ENCODE data around the gene SLC23A2. TPM values are rescaled to one million over a fixed set of nuclear protein-coding genes. Genes with fewer than 3 reads are reported as not detected.

The SLC23A2 gene
- total and polyA plus RNA-seq, 12 donors: 51.0 to 294 (median 145) TPM

GRCh38 chr20:4840801-4841200 lies 160.5 kb downstream of the SLC23A2 start:
- TF ChIP-seq, protein P1, sequence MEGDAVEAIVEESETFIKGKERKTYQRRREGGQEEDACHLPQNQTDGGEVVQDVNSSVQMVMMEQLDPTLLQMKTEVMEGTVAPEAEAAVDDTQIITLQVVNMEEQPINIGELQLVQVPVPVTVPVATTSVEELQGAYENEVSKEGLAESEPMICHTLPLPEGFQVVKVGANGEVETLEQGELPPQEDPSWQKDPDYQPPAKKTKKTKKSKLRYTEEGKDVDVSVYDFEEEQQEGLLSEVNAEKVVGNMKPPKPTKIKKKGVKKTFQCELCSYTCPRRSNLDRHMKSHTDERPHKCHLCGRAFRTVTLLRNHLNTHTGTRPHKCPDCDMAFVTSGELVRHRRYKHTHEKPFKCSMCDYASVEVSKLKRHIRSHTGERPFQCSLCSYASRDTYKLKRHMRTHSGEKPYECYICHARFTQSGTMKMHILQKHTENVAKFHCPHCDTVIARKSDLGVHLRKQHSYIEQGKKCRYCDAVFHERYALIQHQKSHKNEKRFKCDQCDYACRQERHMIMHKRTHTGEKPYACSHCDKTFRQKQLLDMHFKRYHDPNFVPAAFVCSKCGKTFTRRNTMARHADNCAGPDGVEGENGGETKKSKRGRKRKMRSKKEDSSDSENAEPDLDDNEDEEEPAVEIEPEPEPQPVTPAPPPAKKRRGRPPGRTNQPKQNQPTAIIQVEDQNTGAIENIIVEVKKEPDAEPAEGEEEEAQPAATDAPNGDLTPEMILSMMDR (IDR thresholded peaks at IDR 0.05): no peak
- no peak for TF ChIP-seq POLR2A (IDR thresholded peaks at IDR 0.05)
- DNase-seq: peak in 1 of 7 donors; percentile 11
- WGBS, 4 donors: 67 to 95% (median 87%) methylated on average over 1 of the region's 1 CpG
- no peaks in the 10 kb centered on the region for H3K9me3 ChIP-seq (replicated peaks in 1 of 3)
- intact Hi-C loops (cut with DNase I): no loop called here
- no peaks in the 10 kb centered on the region for H3K36me3 ChIP-seq (replicated peaks in 1 of 2)
- no peaks in the 10 kb centered on the region for H3K4me1 ChIP-seq (replicated peaks in 1 of 2)
- no peak overlapping the region for H3K27ac ChIP-seq
- H3K27me3 ChIP-seq: no peaks in the 10 kb centered on the region
- H3K4me3 ChIP-seq: no peak overlapping the region

DNA sequence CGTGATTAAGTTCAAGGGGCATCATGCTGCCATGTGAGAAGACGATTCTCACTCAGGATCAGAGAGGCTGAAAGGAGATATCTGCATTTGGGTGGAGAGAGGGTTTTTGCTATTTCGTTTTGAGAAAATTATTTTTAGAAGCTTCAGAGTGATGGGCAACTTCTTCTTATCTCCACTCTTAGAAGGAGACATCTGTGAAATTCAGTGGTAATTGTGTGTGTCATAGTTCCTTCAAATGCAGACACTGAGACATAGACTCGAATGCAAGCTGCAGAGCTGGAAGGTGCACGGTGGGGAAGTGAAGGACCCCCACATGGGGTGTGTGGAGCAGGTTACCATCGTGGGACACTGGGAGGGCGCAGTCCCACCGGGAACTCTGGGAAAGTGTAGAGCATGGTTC lies 162.8 kb downstream of the SLC23A2 start:
- DNase-seq: no peak
- H3K27ac ChIP-seq: no peak overlapping the region
- no peaks in the 10 kb centered on the region for H3K4me1 ChIP-seq (replicated peaks in 1 of 2)
- 50 to 64% (median 62%) methylated on average over 6 to 8 of the region's 8 CpGs for WGBS, 4 donors
- H3K4me3 ChIP-seq: no peak overlapping the region
- no peaks in the 10 kb centered on the region for H3K27me3 ChIP-seq
- TF ChIP-seq, protein P1 (IDR thresholded peaks at IDR 0.05): no peak
- no peak for TF ChIP-seq POLR2A (IDR thresholded peaks at IDR 0.05)
- no peaks in the 10 kb centered on the region for H3K36me3 ChIP-seq (replicated peaks in 1 of 2)
- no peaks in the 10 kb centered on the region for H3K9me3 ChIP-seq (replicated peaks in 1 of 3)
- intact Hi-C loops (cut with DNase I): no loop called here

GRCh38 chr20:4837760-4838159 lies 163.6 kb downstream of the SLC23A2 start:
- Histone ChIP-seq H3K36me3 (replicated peaks in 1 of 2) (no peaks in the 10 kb centered on the region), H3K27ac (no peak overlapping the region), H3K27me3 (no peaks in the 10 kb centered on the region), H3K4me3 (no peak overlapping the region), H3K9me3 (replicated peaks in 1 of 3) (no peaks in the 10 kb centered on the region), H3K4me1 (replicated peaks in 1 of 2) (no peaks in the 10 kb centered on the region)
- TF ChIP-seq POLR2A (IDR thresholded peaks at IDR 0.05): no peak
- TF ChIP-seq, protein P1 (IDR thresholded peaks at IDR 0.05): no peak
- no peak for DNase-seq
- intact Hi-C loops (cut with DNase I): no loop called here
- WGBS, 4 donors: 64 to 82% (median 71%) methylated on average over 2 of the region's 2 CpGs

GRCh38 chr20:4836935-4837334 lies 164.4 kb downstream of the SLC23A2 start:
- H3K4me1 ChIP-seq (replicated peaks in 1 of 2): no peaks in the 10 kb centered on the region
- H3K27me3 ChIP-seq: no peaks in the 10 kb centered on the region
- no peak overlapping the region for H3K4me3 ChIP-seq
- 59 to 73% (median 60%) methylated on average over 4 of the region's 4 CpGs for WGBS, 4 donors
- intact Hi-C loops (cut with DNase I): no loop called here
- H3K9me3 ChIP-seq (replicated peaks in 1 of 3): no peaks in the 10 kb centered on the region
- TF ChIP-seq POLR2A (IDR thresholded peaks at IDR 0.05): no peak
- TF ChIP-seq, protein P1 (IDR thresholded peaks at IDR 0.05): no peak
- no peaks in the 10 kb centered on the region for H3K36me3 ChIP-seq (replicated peaks in 1 of 2)
- H3K27ac ChIP-seq: peak overlapping the region in 1 of 5 donors; percentile 51
- peak in 1 of 7 donors; percentile 34 for DNase-seq
